HEK293 (cell line): ENCODE measurements around the gene SLIT1.

Experiments used
- CTCF ChIA-PET: fragments of 350-600 bp; formaldehyde crosslinking; extraction: SDS; loops from one replicate; lab custom pipeline; 2021; ENCODE audit warnings: antibody characterized with exemption; lab: Yijun Ruan, JAX
- POLR2A ChIA-PET: fragments of 300-600 bp; formaldehyde crosslinking; extraction: SDS; loops from one replicate; lab custom pipeline; 2020; ENCODE audit warnings: antibody characterized with exemption, inconsistent platforms; lab: Yijun Ruan, JAX
- H3K27ac ChIP-seq: fragments of 200-500 bp; sonication (Bioruptor generic); 2 replicates; pipeline ENCODE4 v1.5.1; 2014; ENCODE audit warnings: low read depth, low read length, control low read depth, inconsistent platforms; ENCODE audit errors: extremely low read depth
- H3K36me3 ChIP-seq, 2 experiments: fragments of 200-500 bp in 1 of 2; sonication (Bioruptor generic) in 1 of 2; 1 replicate in 1 of 2; 2 replicates in 1 of 2; pipeline ENCODE4 v1.5.1; 2014 to 2017; ENCODE audit warnings: inconsistent platforms in 2 of 2, low read length in 2 of 2; ENCODE audit not compliant: control insufficient read depth in 2 of 2, insufficient read depth in 1 of 2
- H3K4me1 ChIP-seq: fragments of 200-500 bp; sonication (Bioruptor generic); 2 replicates; pipeline ENCODE4 v1.5.1; 2014; ENCODE audit warnings: mild to moderate bottlenecking, low read length, inconsistent platforms; ENCODE audit not compliant: control insufficient read depth, insufficient read depth
- H3K4me3 ChIP-seq: 2 replicates; pipeline ENCODE4 v1.5.1; 2011; ENCODE audit warnings: low read depth, mild to moderate bottlenecking, control low read depth, low read length, moderate library complexity
- H3K9me3 ChIP-seq: fragments of 200-500 bp; sonication (Bioruptor generic); 2 replicates; pipeline ENCODE4 v1.5.1; 2014; ENCODE audit warnings: low read depth, low read length, inconsistent platforms; ENCODE audit not compliant: control insufficient read depth, insufficient read depth
- HOXA7 ChIP-seq: sonication (generic); formaldehyde crosslinking; IDR thresholded peaks from 2 replicates; pipeline ENCODE4 v1.8.1; 2022; ENCODE audit warnings: missing genetic modification reagents, borderline replicate concordance
- SETDB1 ChIP-seq: IDR thresholded peaks from one replicate; pipeline ENCODE4 v1.6.1; 2017; ENCODE audit warnings: mild to moderate bottlenecking, low read length, moderate library complexity, mixed read lengths; ENCODE audit not compliant: insufficient read length
- SP7 ChIP-seq: fragments of 450-650 bp; formaldehyde crosslinking; IDR thresholded peaks from 2 replicates; pipeline ENCODE4 v1.5.1; 2016; ENCODE audit warnings: missing biosample characterization, missing genetic modification characterization
- ZFP37 ChIP-seq: fragments of 450-650 bp; formaldehyde crosslinking; IDR thresholded peaks from 2 replicates; pipeline ENCODE4 v1.5.1; 2016; ENCODE audit warnings: missing biosample characterization, missing genetic modification characterization
- ZFP41 ChIP-seq: fragments of 450-650 bp; formaldehyde crosslinking; IDR thresholded peaks from 2 replicates; pipeline ENCODE4 v1.5.1; 2016; ENCODE audit warnings: missing biosample characterization, missing genetic modification characterization, borderline replicate concordance
- ZNF132 ChIP-seq: fragments of 450-650 bp; formaldehyde crosslinking; IDR thresholded peaks from 2 replicates; pipeline ENCODE4 v1.5.1; 2017; ENCODE audit warnings: missing biosample characterization, missing genetic modification characterization, borderline replicate concordance
- ZNF157 ChIP-seq: fragments of 450-650 bp; formaldehyde crosslinking; IDR thresholded peaks from 2 replicates; pipeline ENCODE4 v1.5.1; 2016; ENCODE audit warnings: missing biosample characterization, missing genetic modification characterization
- ZNF202 ChIP-seq: fragments of 450-650 bp; formaldehyde crosslinking; IDR thresholded peaks from 2 replicates; pipeline ENCODE4 v1.5.1; 2016; ENCODE audit warnings: missing biosample characterization, missing genetic modification characterization, borderline replicate concordance
- ZNF341 ChIP-seq: fragments of 450-650 bp; formaldehyde crosslinking; IDR thresholded peaks from 2 replicates; pipeline ENCODE4; 2016; ENCODE audit warnings: low read depth, missing biosample characterization, missing genetic modification characterization
- ZNF366 ChIP-seq: fragments of 450-650 bp; formaldehyde crosslinking; conservative IDR thresholded peaks from 2 replicates; pipeline ENCODE4 v1.5.1; 2016; ENCODE audit warnings: missing biosample characterization, missing genetic modification characterization
- ZNF530 ChIP-seq: fragments of 450-650 bp; formaldehyde crosslinking; IDR thresholded peaks from 2 replicates; pipeline ENCODE4 v1.5.1; 2016; ENCODE audit warnings: low read depth, missing biosample characterization, missing genetic modification characterization
- ZNF585B ChIP-seq: fragments of 450-650 bp; formaldehyde crosslinking; IDR thresholded peaks from 2 replicates; pipeline ENCODE4 v1.5.1; 2016; ENCODE audit warnings: missing biosample characterization, missing genetic modification characterization
- ZNF610 ChIP-seq: fragments of 450-650 bp; formaldehyde crosslinking; IDR thresholded peaks from 2 replicates; pipeline ENCODE4 v1.5.1; 2016; ENCODE audit warnings: missing biosample characterization, missing genetic modification characterization, borderline replicate concordance
- ZNF660 ChIP-seq: fragments of 450-650 bp; IDR thresholded peaks from 2 replicates; pipeline ENCODE4 v1.5.1; 2018; ENCODE audit warnings: missing biosample characterization, mild to moderate bottlenecking, missing genetic modification characterization
- ZNF747 ChIP-seq: fragments of 450-650 bp; formaldehyde crosslinking; IDR thresholded peaks from 2 replicates; pipeline ENCODE4 v1.5.1; 2016; ENCODE audit warnings: missing biosample characterization, missing genetic modification characterization
- ZNF830 ChIP-seq: fragments of 450-650 bp; IDR thresholded peaks from 2 replicates; pipeline ENCODE4 v1.5.0; 2018; ENCODE audit warnings: missing biosample characterization, missing genetic modification characterization, low read depth, mild to moderate bottlenecking, moderate library complexity
- ZSCAN23 ChIP-seq: fragments of 450-650 bp; formaldehyde crosslinking; IDR thresholded peaks from 2 replicates; pipeline ENCODE4 v1.5.1; 2016; ENCODE audit warnings: missing biosample characterization, missing genetic modification characterization
- TF ChIP-seq, protein P1 (sequence below): fragments of 450-650 bp; formaldehyde crosslinking; IDR thresholded peaks from 2 replicates; pipeline ENCODE4 v1.5.1; 2017; ENCODE audit warnings: missing biosample characterization, missing genetic modification characterization
- TF ChIP-seq, protein P2 (sequence below): fragments of 450-650 bp; formaldehyde crosslinking; IDR thresholded peaks from 2 replicates; pipeline ENCODE4 v1.5.1; 2016; ENCODE audit warnings: missing biosample characterization, missing genetic modification characterization
- TF ChIP-seq, protein P3 (sequence below): IDR thresholded peaks from 2 replicates; pipeline ENCODE4 v1.6.1; 2011; ENCODE audit warnings: mild to moderate bottlenecking, low read depth, low read length, borderline replicate concordance
- TF ChIP-seq, protein P4 (sequence below): fragments of 450-650 bp; formaldehyde crosslinking; IDR thresholded peaks from 2 replicates; pipeline ENCODE4 v1.5.1; 2016; ENCODE audit warnings: missing biosample characterization, missing genetic modification characterization

The SLIT1 gene

DNA sequence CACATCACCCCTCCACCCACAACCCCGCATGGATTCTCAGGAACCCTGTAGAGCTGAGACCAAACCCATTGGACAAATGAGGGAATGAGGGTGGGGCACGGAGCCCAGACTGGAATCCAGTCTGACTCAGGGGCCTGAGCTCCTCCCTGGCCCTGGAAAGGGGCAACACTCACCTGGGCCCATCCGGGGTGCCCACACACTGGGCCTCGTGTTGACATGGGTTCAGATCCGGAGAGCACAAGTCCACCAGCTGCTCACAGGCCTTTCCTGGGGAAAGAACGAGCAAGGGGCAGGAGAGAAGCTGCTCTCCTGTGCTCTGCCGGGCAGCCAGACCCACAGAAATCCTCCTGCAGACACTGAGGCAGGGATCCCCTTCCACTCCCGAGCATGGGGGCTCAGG, 172.2 kb downstream of the SLIT1 start:
- TF ChIP-seq ZNF202 (tag by site-specific recombination) (no peak), SETDB1 (no peak), ZNF530 (tag by site-specific recombination) (no peak), ZNF132 (tag by site-specific recombination) (no peak), ZSCAN23 (tag by site-specific recombination) (no peak), ZNF157 (tag by site-specific recombination) (no peak)
- TF ChIP-seq, protein P1, sequence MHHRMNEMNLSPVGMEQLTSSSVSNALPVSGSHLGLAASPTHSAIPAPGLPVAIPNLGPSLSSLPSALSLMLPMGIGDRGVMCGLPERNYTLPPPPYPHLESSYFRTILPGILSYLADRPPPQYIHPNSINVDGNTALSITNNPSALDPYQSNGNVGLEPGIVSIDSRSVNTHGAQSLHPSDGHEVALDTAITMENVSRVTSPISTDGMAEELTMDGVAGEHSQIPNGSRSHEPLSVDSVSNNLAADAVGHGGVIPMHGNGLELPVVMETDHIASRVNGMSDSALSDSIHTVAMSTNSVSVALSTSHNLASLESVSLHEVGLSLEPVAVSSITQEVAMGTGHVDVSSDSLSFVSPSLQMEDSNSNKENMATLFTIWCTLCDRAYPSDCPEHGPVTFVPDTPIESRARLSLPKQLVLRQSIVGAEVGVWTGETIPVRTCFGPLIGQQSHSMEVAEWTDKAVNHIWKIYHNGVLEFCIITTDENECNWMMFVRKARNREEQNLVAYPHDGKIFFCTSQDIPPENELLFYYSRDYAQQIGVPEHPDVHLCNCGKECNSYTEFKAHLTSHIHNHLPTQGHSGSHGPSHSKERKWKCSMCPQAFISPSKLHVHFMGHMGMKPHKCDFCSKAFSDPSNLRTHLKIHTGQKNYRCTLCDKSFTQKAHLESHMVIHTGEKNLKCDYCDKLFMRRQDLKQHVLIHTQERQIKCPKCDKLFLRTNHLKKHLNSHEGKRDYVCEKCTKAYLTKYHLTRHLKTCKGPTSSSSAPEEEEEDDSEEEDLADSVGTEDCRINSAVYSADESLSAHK (tag by site-specific recombination) = no peak
- Histone ChIP-seq H3K9me3 (no peaks in the 10 kb centered on the region), H3K4me1 (no peaks in the 10 kb centered on the region), H3K36me3 (no peaks in the 10 kb centered on the region), H3K27ac (no peak overlapping the region), H3K4me3 (no peak overlapping the region)
- ChIA-PET POLR2A (no interaction called here), CTCF (interaction anchor here (0.7 to 0.9 kb wide), 2 partner anchors 12 to 518 kb away, joined by 4 read pairs; no protein-coding TSS in a partner anchor)

DNA sequence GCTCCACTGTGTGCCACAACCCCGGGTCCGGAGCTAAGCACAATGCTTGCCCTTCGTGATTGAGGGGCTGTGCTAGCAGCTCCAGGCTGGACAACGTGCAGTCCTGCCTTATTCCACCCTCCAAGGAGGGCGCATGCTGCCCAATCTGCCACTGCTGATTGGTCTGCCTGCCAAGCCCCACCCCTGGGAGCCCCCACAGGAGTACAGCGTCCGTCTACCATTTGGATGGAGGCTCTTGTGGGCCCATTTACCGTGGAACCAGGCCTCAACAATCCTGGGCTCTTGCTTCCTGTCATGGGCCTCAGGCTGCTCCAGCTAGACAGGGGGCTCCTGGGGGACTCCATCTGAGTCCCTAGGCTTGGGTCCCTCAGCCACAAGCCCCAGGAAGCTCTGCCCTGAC, 173.3 kb downstream of the SLIT1 start:
- Histone ChIP-seq H3K4me3 (no peak overlapping the region), H3K4me1 (no peaks in the 10 kb centered on the region), H3K9me3 (no peaks in the 10 kb centered on the region), H3K36me3 (no peaks in the 10 kb centered on the region), H3K27ac (no peak overlapping the region)
- POLR2A ChIA-PET = no interaction called here
- CTCF ChIA-PET = interaction anchor here (0.9 to 1.0 kb wide), 3 partner anchors 13 to 49 kb away, joined by 3 to 4 read pairs (median 3); no protein-coding TSS in a partner anchor
- TF ChIP-seq ZFP37 (tag by site-specific recombination) (no peak), HOXA7 (no peak), SP7 (tag by site-specific recombination) (no peak), ZNF341 (tag by site-specific recombination) (no peak), ZNF660 (no peak), ZNF585B (tag by site-specific recombination) (no peak), ZNF747 (tag by site-specific recombination) (no peak)
- TF ChIP-seq, protein P2, sequence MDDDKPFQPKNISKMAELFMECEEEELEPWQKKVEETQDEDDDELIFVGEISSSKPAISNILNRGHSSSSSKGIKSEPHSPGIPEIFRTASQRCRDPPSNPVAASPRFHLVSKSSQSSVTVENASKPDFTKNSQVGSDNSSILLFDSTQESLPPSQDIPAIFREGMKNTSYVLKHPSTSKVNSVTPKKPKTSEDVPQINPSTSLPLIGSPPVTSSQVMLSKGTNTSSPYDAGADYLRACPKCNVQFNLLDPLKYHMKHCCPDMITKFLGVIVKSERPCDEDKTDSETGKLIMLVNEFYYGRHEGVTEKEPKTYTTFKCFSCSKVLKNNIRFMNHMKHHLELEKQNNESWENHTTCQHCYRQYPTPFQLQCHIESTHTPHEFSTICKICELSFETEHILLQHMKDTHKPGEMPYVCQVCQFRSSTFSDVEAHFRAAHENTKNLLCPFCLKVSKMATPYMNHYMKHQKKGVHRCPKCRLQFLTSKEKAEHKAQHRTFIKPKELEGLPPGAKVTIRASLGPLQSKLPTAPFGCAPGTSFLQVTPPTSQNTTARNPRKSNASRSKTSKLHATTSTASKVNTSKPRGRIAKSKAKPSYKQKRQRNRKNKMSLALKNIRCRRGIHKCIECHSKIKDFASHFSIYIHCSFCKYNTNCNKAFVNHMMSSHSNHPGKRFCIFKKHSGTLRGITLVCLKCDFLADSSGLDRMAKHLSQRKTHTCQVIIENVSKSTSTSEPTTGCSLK (tag by site-specific recombination) = no peak
- TF ChIP-seq, protein P3, sequence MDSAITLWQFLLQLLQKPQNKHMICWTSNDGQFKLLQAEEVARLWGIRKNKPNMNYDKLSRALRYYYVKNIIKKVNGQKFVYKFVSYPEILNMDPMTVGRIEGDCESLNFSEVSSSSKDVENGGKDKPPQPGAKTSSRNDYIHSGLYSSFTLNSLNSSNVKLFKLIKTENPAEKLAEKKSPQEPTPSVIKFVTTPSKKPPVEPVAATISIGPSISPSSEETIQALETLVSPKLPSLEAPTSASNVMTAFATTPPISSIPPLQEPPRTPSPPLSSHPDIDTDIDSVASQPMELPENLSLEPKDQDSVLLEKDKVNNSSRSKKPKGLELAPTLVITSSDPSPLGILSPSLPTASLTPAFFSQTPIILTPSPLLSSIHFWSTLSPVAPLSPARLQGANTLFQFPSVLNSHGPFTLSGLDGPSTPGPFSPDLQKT = no peak

DNA sequence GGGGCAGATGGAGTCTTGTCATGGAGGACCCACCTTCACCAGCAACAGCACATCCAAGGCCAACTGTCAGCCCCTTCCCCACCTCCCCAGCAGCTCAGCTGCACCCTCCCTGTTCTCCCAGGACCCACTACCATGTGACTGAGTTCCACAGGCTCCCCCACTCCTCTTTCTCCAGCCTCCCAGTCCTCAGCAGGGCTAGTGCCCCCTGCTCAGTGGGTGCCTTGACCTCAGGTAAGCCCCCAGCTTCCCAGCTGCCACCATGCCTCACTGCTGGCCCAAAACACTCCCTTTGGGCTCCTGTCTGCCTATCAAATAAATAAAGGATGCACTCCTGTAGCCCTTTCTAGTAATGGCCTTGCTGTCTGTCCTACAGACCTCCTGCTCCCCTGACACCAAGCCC, 174.4 kb downstream of the SLIT1 start:
- no peak overlapping the region for H3K4me3 ChIP-seq
- H3K27ac ChIP-seq = no peak overlapping the region
- H3K4me1 ChIP-seq = no peaks in the 10 kb centered on the region
- ChIA-PET CTCF (interaction anchor here (0.6 to 1.0 kb wide), 3 partner anchors 14 to 427 kb away, joined by 3 to 4 read pairs (median 3); no protein-coding TSS in a partner anchor), POLR2A (no interaction called here)
- no peaks in the 10 kb centered on the region for H3K9me3 ChIP-seq
- H3K36me3 ChIP-seq = no peaks in the 10 kb centered on the region
- no peak for TF ChIP-seq ZNF610 (tag by site-specific recombination)
- TF ChIP-seq ZNF366 (tag by site-specific recombination) = no peak
- TF ChIP-seq, protein P4, sequence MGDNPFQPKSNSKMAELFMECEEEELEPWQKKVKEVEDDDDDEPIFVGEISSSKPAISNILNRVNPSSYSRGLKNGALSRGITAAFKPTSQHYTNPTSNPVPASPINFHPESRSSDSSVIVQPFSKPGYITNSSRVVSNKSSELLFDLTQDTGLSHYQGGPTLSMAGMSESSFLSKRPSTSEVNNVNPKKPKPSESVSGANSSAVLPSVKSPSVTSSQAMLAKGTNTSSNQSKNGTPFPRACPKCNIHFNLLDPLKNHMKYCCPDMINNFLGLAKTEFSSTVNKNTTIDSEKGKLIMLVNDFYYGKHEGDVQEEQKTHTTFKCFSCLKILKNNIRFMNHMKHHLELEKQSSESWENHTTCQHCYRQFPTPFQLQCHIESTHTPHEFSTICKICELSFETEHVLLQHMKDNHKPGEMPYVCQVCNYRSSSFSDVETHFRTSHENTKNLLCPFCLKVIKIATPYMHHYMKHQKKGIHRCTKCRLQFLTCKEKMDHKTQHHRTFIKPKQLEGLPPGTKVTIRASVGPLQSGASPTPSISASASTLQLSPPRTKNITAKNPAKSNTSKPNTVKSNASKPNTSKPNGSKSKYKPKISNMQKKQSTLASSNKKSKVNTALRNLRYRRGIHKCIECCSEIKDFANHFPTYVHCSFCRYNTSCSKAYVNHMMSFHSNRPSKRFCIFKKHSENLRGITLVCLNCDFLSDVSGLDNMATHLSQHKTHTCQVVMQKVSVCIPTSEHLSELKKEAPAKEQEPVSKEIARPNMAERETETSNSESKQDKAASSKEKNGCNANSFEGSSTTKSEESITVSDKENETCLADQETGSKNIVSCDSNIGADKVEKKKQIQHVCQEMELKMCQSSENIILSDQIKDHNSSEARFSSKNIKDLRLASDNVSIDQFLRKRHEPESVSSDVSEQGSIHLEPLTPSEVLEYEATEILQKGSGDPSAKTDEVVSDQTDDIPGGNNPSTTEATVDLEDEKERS (tag by site-specific recombination) = no peak
- TF ChIP-seq ZNF341 (tag by site-specific recombination) = no peak
- no peak for TF ChIP-seq ZNF830 (tag by site-specific recombination)
- TF ChIP-seq ZFP41 = no peak
